ENCODE measurements around the gene PBXIP1.
A peak's percentile ranks its signal among the peaks of the same experiment; 100 is the strongest.

Gene PBXIP1

DNA sequence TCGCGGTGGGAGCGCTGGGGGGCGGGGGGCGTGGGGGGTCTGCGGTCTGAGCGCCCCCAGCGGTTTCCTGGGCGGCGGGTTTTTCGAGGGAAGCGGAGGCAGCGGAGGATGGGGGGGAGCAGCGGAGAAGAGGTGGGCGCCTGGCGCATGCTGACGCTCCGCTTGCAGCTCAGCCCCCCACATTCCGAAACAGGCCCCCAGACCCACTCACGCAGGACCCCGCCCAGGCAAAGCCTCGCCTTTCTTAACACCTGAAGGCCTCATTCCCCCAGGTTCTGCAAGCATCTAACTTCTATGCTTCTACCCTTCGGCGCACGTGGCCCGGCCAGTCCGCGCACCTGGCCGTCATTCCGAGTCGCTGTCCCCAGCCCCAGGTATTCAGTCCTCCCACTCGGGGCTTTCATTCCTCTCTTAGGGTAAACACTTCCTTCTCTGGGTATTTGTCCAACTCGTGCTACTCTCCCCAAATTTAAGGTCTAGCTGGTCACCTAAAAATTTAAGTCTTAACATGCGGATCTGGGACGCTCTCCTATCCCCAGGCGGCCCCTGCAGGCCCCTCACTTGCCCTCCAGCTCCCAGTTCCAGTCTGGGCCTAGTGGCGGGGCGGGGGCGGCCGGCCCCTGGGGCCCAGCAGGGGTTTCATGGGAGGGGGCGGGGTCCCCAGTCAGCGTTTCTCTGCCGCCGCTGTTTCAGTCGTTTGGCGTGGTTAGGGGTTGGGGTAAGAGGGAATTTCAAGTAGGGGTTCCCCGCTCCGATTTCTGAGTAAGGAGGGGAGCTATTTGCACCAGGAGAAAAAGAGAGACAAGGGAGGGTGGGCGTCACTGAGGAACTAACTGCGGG, 43.9 kb upstream of the PBXIP1 start:
- peak overlapping the region; percentile 76 for H2BK120ac ChIP-seq (ENCODE audit: low read depth, low read length)
- H3K79me1 ChIP-seq (replicated peaks; ENCODE audit: low read length, poor library complexity, severe bottlenecking) = peaks cover 7% of the 10 kb centered on the region
- H3K23ac ChIP-seq (ENCODE audit: low read length in 2 of 2) = peak overlapping the region in 1 of 2 experiments; percentile 88
- H4K91ac ChIP-seq (ENCODE audit: low read length) = peak overlapping the region; percentile 77
- peak overlapping the region; percentile 46 to 92 for H3K4ac ChIP-seq (ENCODE audit: low read depth in 1 of 2, low read length in 2 of 2)
- no peaks in the 10 kb centered on the region for H3K36me3 ChIP-seq (ENCODE audit: control insufficient read depth in 1 of 2, insufficient read depth in 2 of 2, low read depth in 1 of 2, low read length in 2 of 2)
- under 1% methylated on average over 36 of the region's 50 CpGs for WGBS
- H2AK5ac ChIP-seq (ENCODE audit: low read length, severe bottlenecking) = no peak overlapping the region
- H3K27me3 ChIP-seq (ENCODE audit: control insufficient read depth in 1 of 2, insufficient read depth in 1 of 2, low read length in 2 of 2) = no peaks in the 10 kb centered on the region
- peak overlapping the region; percentile 97 for H3K27ac ChIP-seq (ENCODE audit: low read length, poor library complexity, severe bottlenecking)
- H4K8ac ChIP-seq (ENCODE audit: low read length) = peak overlapping the region; percentile 27
- no peak overlapping the region for H2AFZ ChIP-seq (ENCODE audit: low read depth, low read length)
- peak overlapping the region; percentile 82 for H3K9ac ChIP-seq (ENCODE audit: low read length)
- H3K18ac ChIP-seq (ENCODE audit: low read depth in 1 of 2, low read length in 2 of 2) = peak overlapping the region; percentile 64 to 88
- peak overlapping the region; percentile 45 to 82 for H3K4me3 ChIP-seq (ENCODE audit: insufficient read depth in 1 of 2, low read depth in 1 of 2, low read length in 2 of 2)
- no peaks in the 10 kb centered on the region for H3K9me3 ChIP-seq (ENCODE audit: control insufficient read depth, low read length)
- H2BK12ac ChIP-seq (ENCODE audit: low read length in 2 of 2) = peak overlapping the region in 1 of 2 experiments; percentile 97
- H2BK15ac ChIP-seq (ENCODE audit: low read depth, poor library complexity, severe bottlenecking) = peak overlapping the region; percentile 85
- peak overlapping the region; percentile 95 for H3K4me2 ChIP-seq (ENCODE audit: low read length, poor library complexity, severe bottlenecking)
- peaks cover 26% of the 10 kb centered on the region for H3K4me1 ChIP-seq (ENCODE audit: control insufficient read depth, insufficient read depth, low read depth, low read length)
- peak overlapping the region; percentile 75 for H2BK5ac ChIP-seq (ENCODE audit: low read depth, low read length, poor library complexity, severe bottlenecking)
- peak; percentile 44 for DNase-seq
- H3K14ac ChIP-seq (ENCODE audit: low read length in 2 of 2) = no peak overlapping the region

DNA sequence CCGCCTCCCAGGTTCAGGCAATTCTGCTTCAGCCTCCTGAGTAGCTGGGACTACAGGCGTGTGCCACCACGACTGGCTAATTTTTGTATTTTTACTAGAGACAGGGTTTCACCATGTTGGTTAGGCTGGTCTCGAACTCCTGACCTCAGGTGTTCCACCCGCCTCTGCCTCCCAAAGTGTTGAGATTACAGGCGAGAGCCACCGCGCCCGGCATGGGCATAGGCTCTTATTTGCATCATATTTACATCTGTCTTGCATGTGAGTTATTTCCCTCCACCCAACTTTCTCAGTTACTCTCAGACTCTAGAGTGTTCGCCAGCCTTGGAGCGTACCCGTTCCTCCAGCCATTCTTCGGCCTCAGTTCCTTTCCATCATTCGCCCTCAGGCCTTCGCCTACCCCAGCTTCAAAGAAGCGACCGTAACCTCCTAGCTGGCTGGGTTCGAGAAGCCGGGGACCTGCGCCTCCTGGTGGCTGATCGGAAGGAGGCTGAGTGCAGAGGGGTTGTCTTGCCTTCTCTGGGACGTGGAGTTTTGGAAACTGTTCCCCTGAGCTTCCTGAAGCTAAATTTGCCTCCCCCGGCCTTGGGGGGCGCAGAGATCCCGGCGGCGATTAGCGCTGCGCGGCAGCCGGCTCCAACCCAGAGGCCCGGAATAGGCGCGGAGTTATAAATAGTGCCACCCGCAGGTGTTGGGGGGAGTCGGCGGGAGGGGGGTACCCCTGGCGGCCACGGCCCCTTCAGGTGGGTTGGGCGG, 43.1 kb upstream of the PBXIP1 start:
- H3K4me2 ChIP-seq (ENCODE audit: low read length, poor library complexity, severe bottlenecking) = peak overlapping the region; percentile 95
- no peak overlapping the region for H3K4ac ChIP-seq (ENCODE audit: low read depth in 1 of 2, low read length in 2 of 2)
- no peaks in the 10 kb centered on the region for H3K36me3 ChIP-seq (ENCODE audit: control insufficient read depth in 1 of 2, insufficient read depth in 2 of 2, low read depth in 1 of 2, low read length in 2 of 2)
- H2AFZ ChIP-seq (ENCODE audit: low read depth, low read length) = no peak overlapping the region
- WGBS = 33% methylated on average over 26 of the region's 40 CpGs
- no peaks in the 10 kb centered on the region for H3K27me3 ChIP-seq (ENCODE audit: control insufficient read depth in 1 of 2, insufficient read depth in 1 of 2, low read length in 2 of 2)
- no peak overlapping the region for H4K91ac ChIP-seq (ENCODE audit: low read length)
- H2BK12ac ChIP-seq (ENCODE audit: low read length in 2 of 2) = peak overlapping the region in 1 of 2 experiments; percentile 37
- peak; percentile 62 for DNase-seq
- H2BK5ac ChIP-seq (ENCODE audit: low read depth, low read length, poor library complexity, severe bottlenecking) = no peak overlapping the region
- H3K79me1 ChIP-seq (replicated peaks; ENCODE audit: low read length, poor library complexity, severe bottlenecking) = peaks cover 7% of the 10 kb centered on the region
- H2BK15ac ChIP-seq (ENCODE audit: low read depth, poor library complexity, severe bottlenecking) = no peak overlapping the region
- peak overlapping the region; percentile 76 for H2BK120ac ChIP-seq (ENCODE audit: low read depth, low read length)
- no peak overlapping the region for H3K27ac ChIP-seq (ENCODE audit: low read length, poor library complexity, severe bottlenecking)
- H3K9me3 ChIP-seq (ENCODE audit: control insufficient read depth, low read length) = no peaks in the 10 kb centered on the region
- no peak overlapping the region for H2AK5ac ChIP-seq (ENCODE audit: low read length, severe bottlenecking)
- H3K9ac ChIP-seq (ENCODE audit: low read length) = peak overlapping the region; percentile 66
- H3K4me1 ChIP-seq (ENCODE audit: control insufficient read depth, insufficient read depth, low read depth, low read length) = peaks cover 20% of the 10 kb centered on the region
- peak overlapping the region in 1 of 2 experiments; percentile 63 for H3K4me3 ChIP-seq (ENCODE audit: insufficient read depth in 1 of 2, low read depth in 1 of 2, low read length in 2 of 2)
- peak overlapping the region in 1 of 2 experiments; percentile 49 for H3K18ac ChIP-seq (ENCODE audit: low read depth in 1 of 2, low read length in 2 of 2)
- no peak overlapping the region for H3K23ac ChIP-seq (ENCODE audit: low read length in 2 of 2)
- peak overlapping the region; percentile 27 for H4K8ac ChIP-seq (ENCODE audit: low read length)
- H3K14ac ChIP-seq (ENCODE audit: low read length in 2 of 2) = no peak overlapping the region

DNA sequence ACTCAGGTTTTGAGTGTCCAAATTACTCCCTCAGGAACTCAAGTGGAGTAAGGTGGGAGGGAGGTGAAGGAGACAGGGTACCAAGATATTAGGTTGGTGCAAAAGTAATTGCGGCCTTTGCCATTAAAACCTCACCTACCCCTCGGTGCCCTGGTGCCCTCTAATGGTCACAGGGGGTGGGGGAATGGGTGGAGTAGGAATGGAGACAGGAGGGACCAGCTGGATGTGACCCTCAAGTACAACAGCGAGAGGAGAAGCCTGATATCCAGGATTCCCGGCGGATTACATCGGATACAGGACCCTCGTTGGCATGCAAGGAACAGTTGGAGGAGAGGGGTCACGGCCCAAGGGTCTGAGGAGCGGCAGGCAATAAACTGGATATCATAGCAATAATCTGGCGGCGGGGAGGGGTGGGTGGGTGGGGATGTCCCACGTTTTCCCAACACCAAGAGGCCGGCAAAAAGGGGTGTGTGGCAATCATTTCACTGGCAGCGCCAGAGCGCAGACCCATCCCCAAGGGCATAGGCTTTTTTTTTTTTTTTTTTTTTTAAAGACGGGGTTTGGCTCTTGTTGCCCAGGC, 42.4 kb upstream of the PBXIP1 start:
- H3K9ac ChIP-seq (ENCODE audit: low read length) = peak overlapping the region; percentile 66
- H3K4ac ChIP-seq (ENCODE audit: low read depth in 1 of 2, low read length in 2 of 2) = no peak overlapping the region
- peak overlapping the region; percentile 17 for H2AK5ac ChIP-seq (ENCODE audit: low read length, severe bottlenecking)
- H4K8ac ChIP-seq (ENCODE audit: low read length) = no peak overlapping the region
- H4K91ac ChIP-seq (ENCODE audit: low read length) = no peak overlapping the region
- DNase-seq = no peak
- no peak overlapping the region for H3K14ac ChIP-seq (ENCODE audit: low read length in 2 of 2)
- no peaks in the 10 kb centered on the region for H3K27me3 ChIP-seq (ENCODE audit: control insufficient read depth in 1 of 2, insufficient read depth in 1 of 2, low read length in 2 of 2)
- peaks cover 7% of the 10 kb centered on the region for H3K79me1 ChIP-seq (replicated peaks; ENCODE audit: low read length, poor library complexity, severe bottlenecking)
- H2AFZ ChIP-seq (ENCODE audit: low read depth, low read length) = no peak overlapping the region
- no peak overlapping the region for H3K18ac ChIP-seq (ENCODE audit: low read depth in 1 of 2, low read length in 2 of 2)
- no peaks in the 10 kb centered on the region for H3K9me3 ChIP-seq (ENCODE audit: control insufficient read depth, low read length)
- no peak overlapping the region for H3K4me3 ChIP-seq (ENCODE audit: insufficient read depth in 1 of 2, low read depth in 1 of 2, low read length in 2 of 2)
- H2BK120ac ChIP-seq (ENCODE audit: low read depth, low read length) = no peak overlapping the region
- no peak overlapping the region for H2BK5ac ChIP-seq (ENCODE audit: low read depth, low read length, poor library complexity, severe bottlenecking)
- peaks cover 24% of the 10 kb centered on the region for H3K4me1 ChIP-seq (ENCODE audit: control insufficient read depth, insufficient read depth, low read depth, low read length)
- H2BK15ac ChIP-seq (ENCODE audit: low read depth, poor library complexity, severe bottlenecking) = no peak overlapping the region
- WGBS = 92% methylated on average over 14 of the region's 16 CpGs
- no peak overlapping the region for H3K27ac ChIP-seq (ENCODE audit: low read length, poor library complexity, severe bottlenecking)
- peak overlapping the region in 1 of 2 experiments; percentile 15 for H3K23ac ChIP-seq (ENCODE audit: low read length in 2 of 2)
- H3K4me2 ChIP-seq (ENCODE audit: low read length, poor library complexity, severe bottlenecking) = no peak overlapping the region
- peaks cover 0 to 4% of the 10 kb centered on the region in 2 experiments for H3K36me3 ChIP-seq (ENCODE audit: control insufficient read depth in 1 of 2, insufficient read depth in 2 of 2, low read depth in 1 of 2, low read length in 2 of 2)
- peak overlapping the region in 1 of 2 experiments; percentile 55 for H2BK12ac ChIP-seq (ENCODE audit: low read length in 2 of 2)

Measured in mesenchymal stem cell (in vitro differentiated cells and primary cell).